Measurements from ENCODE around the gene WASL.

WASL gene

DNA sequence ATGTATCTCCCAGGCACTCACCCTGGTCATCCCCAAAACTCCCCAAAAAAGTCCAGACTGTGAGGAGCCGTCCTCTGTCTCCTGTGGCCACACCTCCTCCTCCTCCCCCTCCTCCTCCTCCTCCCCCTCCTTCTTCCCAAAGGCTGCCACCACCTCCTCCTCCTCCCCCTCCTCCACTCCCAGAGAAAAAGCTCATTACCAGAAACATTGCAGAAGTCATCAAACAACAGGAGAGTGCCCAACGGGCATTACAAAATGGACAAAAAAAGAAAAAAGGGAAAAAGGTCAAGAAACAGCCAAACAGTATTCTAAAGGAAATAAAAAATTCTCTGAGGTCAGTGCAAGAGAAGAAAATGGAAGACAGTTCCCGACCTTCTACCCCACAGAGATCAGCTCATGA is 86.0 kb downstream of the WASL start:
- H3K4me2 ChIP-seq (ENCODE audit: low read length), result no peak overlapping the region
- no peak overlapping the region for H3K4me3 ChIP-seq (ENCODE audit: low read depth, low read length, poor library complexity, severe bottlenecking)
- H3K9ac ChIP-seq (ENCODE audit: low read length), result no peak overlapping the region
- no peaks in the 10 kb centered on the region for H3F3A ChIP-seq (ENCODE audit: insufficient read depth, low read length)
- no peaks in the 10 kb centered on the region for H3K9me2 ChIP-seq (ENCODE audit: low read depth, low read length)
- H3K4me1 ChIP-seq (ENCODE audit: insufficient read depth, low read length, severe bottlenecking), result no peaks in the 10 kb centered on the region
- no peaks in the 10 kb centered on the region for H3K79me2 ChIP-seq (ENCODE audit: insufficient read depth, low read length)
- no peaks in the 10 kb centered on the region for H3K9me3 ChIP-seq (ENCODE audit: low read length)
- H3K27ac ChIP-seq (ENCODE audit: low read depth, low read length, poor library complexity, severe bottlenecking), result no peak overlapping the region
- H4K20me1 ChIP-seq (ENCODE audit: insufficient read depth, low read length), result no peaks in the 10 kb centered on the region
- TF ChIP-seq, protein P1, sequence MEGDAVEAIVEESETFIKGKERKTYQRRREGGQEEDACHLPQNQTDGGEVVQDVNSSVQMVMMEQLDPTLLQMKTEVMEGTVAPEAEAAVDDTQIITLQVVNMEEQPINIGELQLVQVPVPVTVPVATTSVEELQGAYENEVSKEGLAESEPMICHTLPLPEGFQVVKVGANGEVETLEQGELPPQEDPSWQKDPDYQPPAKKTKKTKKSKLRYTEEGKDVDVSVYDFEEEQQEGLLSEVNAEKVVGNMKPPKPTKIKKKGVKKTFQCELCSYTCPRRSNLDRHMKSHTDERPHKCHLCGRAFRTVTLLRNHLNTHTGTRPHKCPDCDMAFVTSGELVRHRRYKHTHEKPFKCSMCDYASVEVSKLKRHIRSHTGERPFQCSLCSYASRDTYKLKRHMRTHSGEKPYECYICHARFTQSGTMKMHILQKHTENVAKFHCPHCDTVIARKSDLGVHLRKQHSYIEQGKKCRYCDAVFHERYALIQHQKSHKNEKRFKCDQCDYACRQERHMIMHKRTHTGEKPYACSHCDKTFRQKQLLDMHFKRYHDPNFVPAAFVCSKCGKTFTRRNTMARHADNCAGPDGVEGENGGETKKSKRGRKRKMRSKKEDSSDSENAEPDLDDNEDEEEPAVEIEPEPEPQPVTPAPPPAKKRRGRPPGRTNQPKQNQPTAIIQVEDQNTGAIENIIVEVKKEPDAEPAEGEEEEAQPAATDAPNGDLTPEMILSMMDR (IDR thresholded peaks at IDR 0.05; ENCODE audit: low read length), result no peak
- TF ChIP-seq EZH2 (IDR thresholded peaks at IDR 0.05; ENCODE audit: borderline replicate concordance, low read length), result no peak
- H2AFZ ChIP-seq (ENCODE audit: low read length), result no peak overlapping the region
- H3K36me3 ChIP-seq (ENCODE audit: insufficient read depth, low read length), result no peaks in the 10 kb centered on the region
- H3K27me3 ChIP-seq (ENCODE audit: insufficient read depth, low read length), result no peaks in the 10 kb centered on the region

- no peak overlapping the region for H3K4me3 ChIP-seq (ENCODE audit: low read depth, low read length, poor library complexity, severe bottlenecking)
- no peak overlapping the region for H3K9ac ChIP-seq (ENCODE audit: low read length)
- H3F3A ChIP-seq (ENCODE audit: insufficient read depth, low read length), result no peaks in the 10 kb centered on the region
- H3K79me2 ChIP-seq (ENCODE audit: insufficient read depth, low read length), result no peaks in the 10 kb centered on the region
- H3K4me2 ChIP-seq (ENCODE audit: low read length), result no peak overlapping the region
- H3K27ac ChIP-seq (ENCODE audit: low read depth, low read length, poor library complexity, severe bottlenecking), result no peak overlapping the region
- no peak for TF ChIP-seq EZH2 (IDR thresholded peaks at IDR 0.05; ENCODE audit: borderline replicate concordance, low read length)
- TF ChIP-seq, protein P1 (IDR thresholded peaks at IDR 0.05; ENCODE audit: low read length), result no peak
- no peaks in the 10 kb centered on the region for H3K9me3 ChIP-seq (ENCODE audit: low read length)
- no peaks in the 10 kb centered on the region for H3K36me3 ChIP-seq (ENCODE audit: insufficient read depth, low read length)
- H4K20me1 ChIP-seq (ENCODE audit: insufficient read depth, low read length), result no peaks in the 10 kb centered on the region
- no peaks in the 10 kb centered on the region for H3K9me2 ChIP-seq (ENCODE audit: low read depth, low read length)
- H3K27me3 ChIP-seq (ENCODE audit: insufficient read depth, low read length), result no peaks in the 10 kb centered on the region
- no peaks in the 10 kb centered on the region for H3K4me1 ChIP-seq (ENCODE audit: insufficient read depth, low read length, severe bottlenecking)
- no peak overlapping the region for H2AFZ ChIP-seq (ENCODE audit: low read length)
These were observed 86.5 kb downstream of the WASL start for GRCh38 chr7:123662293-123662692.

GRCh38 chr7:123661765-123662164 is 87.0 kb downstream of the WASL start:
- H3K79me2 ChIP-seq (ENCODE audit: insufficient read depth, low read length), result no peaks in the 10 kb centered on the region
- TF ChIP-seq, protein P1 (IDR thresholded peaks at IDR 0.05; ENCODE audit: low read length), result no peak
- no peak for TF ChIP-seq EZH2 (IDR thresholded peaks at IDR 0.05; ENCODE audit: borderline replicate concordance, low read length)
- H3K9me3 ChIP-seq (ENCODE audit: low read length), result no peaks in the 10 kb centered on the region
- H3K4me2 ChIP-seq (ENCODE audit: low read length), result no peak overlapping the region
- no peaks in the 10 kb centered on the region for H3K36me3 ChIP-seq (ENCODE audit: insufficient read depth, low read length)
- no peaks in the 10 kb centered on the region for H3K4me1 ChIP-seq (ENCODE audit: insufficient read depth, low read length, severe bottlenecking)
- H3K9me2 ChIP-seq (ENCODE audit: low read depth, low read length), result no peaks in the 10 kb centered on the region
- H3K27ac ChIP-seq (ENCODE audit: low read depth, low read length, poor library complexity, severe bottlenecking), result no peak overlapping the region
- H3K27me3 ChIP-seq (ENCODE audit: insufficient read depth, low read length), result no peaks in the 10 kb centered on the region
- no peak overlapping the region for H3K4me3 ChIP-seq (ENCODE audit: low read depth, low read length, poor library complexity, severe bottlenecking)
- H3K9ac ChIP-seq (ENCODE audit: low read length), result no peak overlapping the region
- H4K20me1 ChIP-seq (ENCODE audit: insufficient read depth, low read length), result no peaks in the 10 kb centered on the region
- H2AFZ ChIP-seq (ENCODE audit: low read length), result no peak overlapping the region
- no peaks in the 10 kb centered on the region for H3F3A ChIP-seq (ENCODE audit: insufficient read depth, low read length)
